ENCODE data around the gene MARCHF10.

The MARCHF10 gene

DNA sequence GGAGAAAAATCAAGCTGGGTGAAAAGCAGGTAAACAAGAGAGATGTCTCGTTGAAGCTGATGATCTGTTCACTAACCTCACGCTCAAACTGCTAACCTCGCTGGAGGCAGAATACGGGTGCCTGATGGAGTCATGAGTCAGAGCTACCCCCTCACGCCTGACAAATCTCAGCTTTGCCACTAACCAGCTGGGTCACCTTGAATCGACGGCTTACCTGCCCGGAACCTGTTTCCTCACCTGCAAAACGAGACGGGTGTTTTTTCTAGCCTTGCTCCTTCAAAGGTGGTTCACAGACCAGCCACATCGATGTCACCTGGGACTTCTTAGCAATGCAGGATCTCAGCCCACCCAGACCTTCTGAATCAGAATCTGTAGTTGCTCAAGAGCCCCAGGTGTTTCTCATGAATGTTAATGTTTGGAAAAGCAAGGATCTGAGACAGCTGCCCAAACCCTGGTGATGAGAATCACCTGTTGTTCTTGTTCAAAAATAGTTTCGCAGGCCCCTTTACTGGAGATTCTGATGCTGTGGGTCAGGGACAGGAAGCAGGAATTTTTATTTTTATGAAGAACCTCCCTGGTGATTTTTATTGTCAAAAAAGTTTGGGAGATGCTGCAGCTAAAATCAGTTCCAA is 56.9 kb downstream of the MARCHF10 start:
- no peak for DNase-seq (ENCODE audit: low read depth in 2 of 2)

DNA sequence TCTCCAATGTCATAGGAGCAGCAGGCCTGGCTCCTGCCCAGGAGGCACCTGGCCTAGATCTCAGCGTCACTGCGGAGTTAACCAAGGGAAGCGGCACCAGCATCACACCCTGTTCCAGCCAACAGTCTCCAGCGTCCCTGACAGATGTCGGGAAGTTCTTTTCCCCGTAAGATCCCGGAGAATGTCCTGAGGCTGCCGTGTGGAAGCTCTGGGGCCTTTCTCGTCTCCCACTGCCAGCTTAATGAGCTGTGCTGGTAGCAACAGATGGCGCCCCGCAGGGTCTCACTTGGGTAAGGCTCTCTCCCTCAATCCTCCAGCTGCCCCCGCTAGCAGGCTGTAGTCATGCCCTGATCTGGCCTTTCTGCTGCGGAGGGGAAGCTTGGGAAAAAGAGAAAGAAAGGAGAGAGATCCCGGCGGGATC is 57.5 kb downstream of the MARCHF10 start:
- no peak for DNase-seq (ENCODE audit: low read depth in 2 of 2)

- DNase-seq (ENCODE audit: low read depth in 2 of 2), result no peak
Measured at GRCh38 chr17:62749926-62750325, 58.2 kb downstream of the MARCHF10 start.

DNA sequence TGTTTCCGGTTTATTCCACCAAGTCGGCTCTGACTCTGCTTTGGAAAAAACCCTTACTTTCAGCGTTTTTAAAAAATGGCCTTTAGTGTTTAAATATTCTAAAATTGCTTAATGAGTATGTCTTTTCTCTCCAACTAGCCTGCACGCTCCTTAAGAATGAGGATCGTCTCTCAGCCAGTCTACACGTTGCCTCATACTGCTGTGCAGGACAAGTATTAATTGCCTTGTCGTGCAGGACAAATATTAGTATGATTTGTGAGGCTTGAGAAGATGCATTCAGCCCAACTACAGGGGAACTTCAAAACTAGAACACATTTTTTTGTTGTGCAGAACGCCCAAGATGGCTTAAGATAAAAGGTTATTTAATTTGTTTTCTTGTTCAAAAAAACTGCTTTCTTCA is 61.2 kb downstream of the MARCHF10 start:
- DNase-seq (ENCODE audit: low read depth in 2 of 2), result no peak

- no peak for DNase-seq (ENCODE audit: low read depth in 2 of 2)
Measured at GRCh38 chr17:62745806-62746205, 62.3 kb downstream of the MARCHF10 start.

- DNase-seq (ENCODE audit: low read depth in 2 of 2), result no peak
Measured at GRCh38 chr17:62744259-62744658, 63.9 kb downstream of the MARCHF10 start.

- no peak for DNase-seq (ENCODE audit: low read depth in 2 of 2)
Measured at GRCh38 chr17:62741290-62741689, 66.8 kb downstream of the MARCHF10 start.

DNA sequence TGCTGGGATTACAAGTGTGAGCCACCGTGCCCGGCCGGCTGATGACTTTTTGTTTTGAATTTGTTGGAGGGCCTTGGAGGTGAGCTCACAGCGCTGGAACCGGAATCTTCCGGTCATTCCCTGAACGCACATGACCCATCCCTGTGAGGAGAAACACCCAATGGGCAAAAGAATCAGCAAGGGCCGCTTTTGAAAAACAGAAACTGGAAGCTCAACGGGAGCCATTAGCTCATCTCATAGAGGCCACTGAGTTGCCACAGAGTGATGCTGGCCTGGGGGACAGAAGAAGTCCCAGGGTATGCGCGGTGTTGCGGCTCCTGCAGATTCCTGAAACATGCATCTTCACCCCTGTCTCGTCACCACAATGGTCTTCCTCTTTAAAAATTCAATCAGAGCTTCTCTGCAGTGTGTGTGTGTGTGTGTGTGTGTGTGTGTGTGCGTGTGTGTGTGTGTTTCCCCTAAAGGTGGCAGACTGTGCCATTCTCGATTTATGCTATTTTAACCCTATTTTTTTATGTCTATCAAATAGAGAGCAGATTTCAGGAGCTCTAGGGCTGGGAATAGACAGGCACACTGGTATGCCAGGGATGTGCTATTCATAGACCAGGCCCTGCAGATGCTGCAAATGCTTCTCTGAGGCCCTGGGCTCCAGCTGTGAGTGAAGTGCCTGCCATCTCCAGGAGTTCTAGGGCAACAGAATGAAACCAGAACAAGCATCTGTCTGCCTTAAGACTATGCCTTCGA is 68.3 kb downstream of the MARCHF10 start:
- no peak for DNase-seq (ENCODE audit: low read depth in 2 of 2)

DNA sequence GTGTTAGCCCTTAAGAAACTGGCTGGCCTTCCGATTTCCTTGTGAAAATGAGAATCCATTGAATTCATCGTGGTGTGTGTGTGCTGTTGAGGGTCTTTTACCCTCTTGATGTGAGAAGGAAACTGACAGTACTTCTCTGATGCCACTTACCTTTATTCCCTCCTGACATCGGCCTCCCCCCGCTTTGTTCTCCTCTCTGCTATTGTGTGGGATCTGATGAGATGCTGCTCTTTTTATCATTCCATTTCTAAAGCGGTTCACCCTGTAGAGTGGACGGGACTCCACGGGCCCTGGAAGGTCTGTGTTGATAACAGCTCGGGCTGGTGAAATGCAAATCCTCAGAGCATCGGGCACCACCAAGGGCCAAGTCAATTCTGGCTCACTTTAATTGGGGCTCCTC is 69.8 kb downstream of the MARCHF10 start:
- no peak for DNase-seq (ENCODE audit: low read depth in 2 of 2)

- DNase-seq (ENCODE audit: low read depth in 2 of 2), result no peak
Measured at GRCh38 chr17:62737513-62737912, 70.6 kb downstream of the MARCHF10 start.

GRCh38 chr17:62735044-62735651 is 73.0 kb downstream of the MARCHF10 start:
- no peak for DNase-seq (ENCODE audit: low read depth in 2 of 2)

GRCh38 chr17:62732125-62732524 is 76.0 kb downstream of the MARCHF10 start:
- DNase-seq (ENCODE audit: low read depth in 2 of 2), result no peak

DNA sequence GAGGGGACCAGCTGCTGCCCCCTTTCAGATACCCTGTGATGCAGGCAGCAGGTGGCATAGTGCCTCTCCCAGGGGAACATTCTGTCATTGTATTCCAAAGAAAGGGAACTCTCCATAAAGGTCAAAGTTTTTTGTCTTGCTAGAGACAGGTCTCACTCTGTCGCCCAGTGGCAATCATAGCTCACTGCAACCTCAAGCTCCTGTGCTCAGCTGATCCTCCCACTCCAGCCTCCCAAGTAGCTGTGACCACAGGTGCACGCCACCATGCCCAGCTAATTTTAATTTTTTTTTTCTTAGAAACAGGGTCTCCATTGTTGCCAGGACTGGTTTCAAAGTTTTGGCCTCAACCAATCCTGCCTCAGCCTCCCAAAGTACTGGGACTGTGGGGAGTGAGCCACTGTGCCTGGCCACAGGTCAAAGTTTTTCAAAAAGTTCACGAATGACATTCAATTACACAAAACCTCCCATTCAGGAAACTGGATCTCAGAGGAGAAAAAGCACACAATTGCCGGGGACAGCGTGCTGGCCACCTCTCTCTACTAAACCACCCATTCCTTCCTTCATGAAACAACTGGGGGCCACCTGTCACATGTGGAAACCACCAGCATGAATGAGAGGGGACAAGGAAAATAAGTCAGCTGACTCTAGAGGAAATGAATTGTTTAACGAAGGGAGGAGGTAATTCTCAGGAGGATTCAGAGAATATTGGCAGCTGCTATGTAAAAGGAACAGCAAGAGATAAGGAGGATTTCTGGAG is 80.0 kb downstream of the MARCHF10 start:
- DNase-seq (ENCODE audit: low read depth in 2 of 2), result no peak

DNA sequence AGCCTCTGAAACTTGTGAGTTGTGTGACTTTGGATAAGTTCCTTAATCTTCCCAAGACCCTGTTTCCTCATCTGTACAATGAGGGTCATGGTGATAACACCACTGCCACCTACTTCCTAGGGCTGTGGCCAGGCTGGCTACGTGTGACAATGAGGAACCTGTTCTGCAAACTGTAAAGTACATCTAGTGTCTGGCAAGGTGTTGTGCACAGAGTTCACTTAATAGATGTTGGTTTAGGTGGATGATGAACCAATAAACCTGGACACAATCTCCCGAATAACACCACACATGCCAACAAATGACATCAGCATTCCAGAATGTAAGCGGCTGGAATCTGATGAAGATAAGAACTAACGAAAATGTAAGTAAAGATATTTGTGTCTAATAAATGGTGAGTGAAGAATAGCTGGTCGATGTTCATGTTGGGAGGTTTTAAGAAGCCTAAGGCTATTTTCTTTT is 82.3 kb downstream of the MARCHF10 start:
- no peak for DNase-seq (ENCODE audit: low read depth in 2 of 2)

DNA sequence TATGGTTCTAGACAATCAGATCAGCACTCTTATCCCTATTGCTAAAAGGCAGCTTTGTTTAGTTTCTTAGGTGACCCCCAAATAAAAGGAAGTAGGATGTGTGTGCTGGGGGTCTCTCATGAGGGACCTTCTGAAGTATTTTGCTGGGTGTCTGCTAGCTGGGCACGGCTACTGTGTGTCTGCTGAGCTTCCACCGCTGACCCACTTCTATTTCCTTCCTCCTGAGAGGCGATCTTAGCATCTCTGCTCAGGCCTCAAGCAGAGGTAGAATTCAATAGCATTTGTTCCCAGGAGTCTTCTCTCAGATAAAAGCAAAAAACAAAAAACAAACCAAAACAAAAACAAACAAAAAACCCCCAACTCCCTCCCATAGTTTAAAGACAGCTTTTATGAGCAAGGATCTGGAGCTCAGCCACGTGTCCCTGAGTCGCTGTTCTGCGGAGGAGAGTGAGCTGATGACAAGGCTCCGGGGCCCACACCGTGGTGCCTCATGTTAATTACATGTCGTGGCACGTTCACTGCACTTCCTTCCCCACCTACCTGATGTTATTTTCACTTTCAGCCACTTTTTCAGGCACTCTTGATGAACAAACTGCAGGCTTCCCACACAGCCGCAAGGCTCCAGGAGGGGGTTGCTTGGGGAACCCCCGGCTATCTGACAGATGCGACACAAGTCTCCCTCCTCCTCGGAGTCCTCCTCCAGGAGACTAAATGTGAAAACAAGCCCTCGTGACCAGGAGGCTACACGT is 83.5 kb downstream of the MARCHF10 start:
- peak; percentile 35 to 38 for DNase-seq (ENCODE audit: low read depth in 2 of 2)

- DNase-seq (ENCODE audit: low read depth in 2 of 2), result no peak
Measured at GRCh38 chr17:62723842-62724241, 84.3 kb downstream of the MARCHF10 start.

DNA sequence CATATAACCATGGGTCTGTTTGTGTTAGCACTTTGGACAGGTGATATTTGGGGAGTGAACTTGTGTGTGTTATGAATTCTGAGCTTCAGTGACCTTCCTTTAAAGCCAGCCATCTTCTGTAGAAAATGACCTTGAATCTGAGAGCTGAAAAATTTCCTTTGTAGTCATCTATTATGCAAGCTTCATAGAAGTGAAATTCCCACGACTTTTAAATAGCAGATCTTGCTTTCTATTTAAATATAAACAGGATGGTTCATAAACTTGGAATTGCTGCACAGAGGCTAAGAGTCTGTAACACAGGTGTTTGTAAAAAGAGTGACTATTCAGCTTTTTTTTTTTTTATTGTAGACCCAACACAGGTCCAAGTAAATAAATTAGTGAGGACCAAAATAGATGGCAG is 85.5 kb downstream of the MARCHF10 start:
- DNase-seq (ENCODE audit: low read depth in 2 of 2), result no peak

GRCh38 chr17:62720126-62720850 is 87.8 kb downstream of the MARCHF10 start:
- DNase-seq (ENCODE audit: low read depth in 2 of 2), result no peak

GRCh38 chr17:62719586-62719985 is 88.5 kb downstream of the MARCHF10 start:
- no peak for DNase-seq (ENCODE audit: low read depth in 2 of 2)

GRCh38 chr17:62718429-62718828 is 89.7 kb downstream of the MARCHF10 start:
- no peak for DNase-seq (ENCODE audit: low read depth in 2 of 2)

DNA sequence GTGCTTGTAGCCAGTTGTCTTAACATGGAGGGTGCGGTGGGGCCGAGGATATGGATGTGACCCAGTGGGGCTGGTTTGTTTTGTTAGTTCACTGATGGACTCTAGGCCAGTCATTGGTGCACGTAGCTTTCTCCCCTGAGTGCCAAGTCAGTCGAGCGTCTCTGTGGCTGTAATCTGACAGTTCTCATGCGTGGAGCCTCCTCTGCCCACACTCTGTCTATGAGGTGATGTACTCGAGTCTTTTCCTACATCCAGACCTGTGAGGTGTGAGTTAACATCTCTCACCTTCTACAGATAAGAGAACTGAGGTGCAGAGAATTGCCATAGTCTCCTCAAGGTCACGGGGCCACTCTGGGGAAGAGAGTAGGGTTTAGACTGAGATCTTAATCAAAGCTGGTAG is 90.2 kb downstream of the MARCHF10 start:
- no peak for DNase-seq (ENCODE audit: low read depth in 2 of 2)
